A549 treated with CpdA at 1 μM for 4 hours (cell line): ENCODE results near the gene CASZ1. TPM values are rescaled to one million over a fixed set of nuclear protein-coding genes. Genes with fewer than 3 reads are reported as not detected.

Experiments used
- total RNA-seq: library from RNA; stranded (reverse); fragments of 200-300 nt; extraction: Qiagen RNA extraction; gene quantifications from 5 replicates; pipeline ENCODE4 v1.2.3, GENCODE V29; 2022; ENCODE audit warnings: low read depth

Gene CASZ1, protein sequence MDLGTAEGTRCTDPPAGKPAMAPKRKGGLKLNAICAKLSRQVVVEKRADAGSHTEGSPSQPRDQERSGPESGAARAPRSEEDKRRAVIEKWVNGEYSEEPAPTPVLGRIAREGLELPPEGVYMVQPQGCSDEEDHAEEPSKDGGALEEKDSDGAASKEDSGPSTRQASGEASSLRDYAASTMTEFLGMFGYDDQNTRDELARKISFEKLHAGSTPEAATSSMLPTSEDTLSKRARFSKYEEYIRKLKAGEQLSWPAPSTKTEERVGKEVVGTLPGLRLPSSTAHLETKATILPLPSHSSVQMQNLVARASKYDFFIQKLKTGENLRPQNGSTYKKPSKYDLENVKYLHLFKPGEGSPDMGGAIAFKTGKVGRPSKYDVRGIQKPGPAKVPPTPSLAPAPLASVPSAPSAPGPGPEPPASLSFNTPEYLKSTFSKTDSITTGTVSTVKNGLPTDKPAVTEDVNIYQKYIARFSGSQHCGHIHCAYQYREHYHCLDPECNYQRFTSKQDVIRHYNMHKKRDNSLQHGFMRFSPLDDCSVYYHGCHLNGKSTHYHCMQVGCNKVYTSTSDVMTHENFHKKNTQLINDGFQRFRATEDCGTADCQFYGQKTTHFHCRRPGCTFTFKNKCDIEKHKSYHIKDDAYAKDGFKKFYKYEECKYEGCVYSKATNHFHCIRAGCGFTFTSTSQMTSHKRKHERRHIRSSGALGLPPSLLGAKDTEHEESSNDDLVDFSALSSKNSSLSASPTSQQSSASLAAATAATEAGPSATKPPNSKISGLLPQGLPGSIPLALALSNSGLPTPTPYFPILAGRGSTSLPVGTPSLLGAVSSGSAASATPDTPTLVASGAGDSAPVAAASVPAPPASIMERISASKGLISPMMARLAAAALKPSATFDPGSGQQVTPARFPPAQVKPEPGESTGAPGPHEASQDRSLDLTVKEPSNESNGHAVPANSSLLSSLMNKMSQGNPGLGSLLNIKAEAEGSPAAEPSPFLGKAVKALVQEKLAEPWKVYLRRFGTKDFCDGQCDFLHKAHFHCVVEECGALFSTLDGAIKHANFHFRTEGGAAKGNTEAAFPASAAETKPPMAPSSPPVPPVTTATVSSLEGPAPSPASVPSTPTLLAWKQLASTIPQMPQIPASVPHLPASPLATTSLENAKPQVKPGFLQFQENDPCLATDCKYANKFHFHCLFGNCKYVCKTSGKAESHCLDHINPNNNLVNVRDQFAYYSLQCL (N-terminal part only)
- total RNA-seq, result 1.7 to 2.5 TPM (median 1.8 TPM) in 5 replicates

GRCh38 chr1:10796029-10796944 lies at the start of gene CASZ1:
Gene CASZ1 (minus strand): TSS chr1:10796646. CDS start chr1:10693889, 102,757 bp downstream.

Other genes starting within 250 kb of the CASZ1 start
- 180 to 243 TPM (median 204 TPM) in 5 replicates for gene TARDBP, start 216.0 kb upstream of the CASZ1 start, total RNA-seq